Caco-2 (cell line): Measurements from ENCODE around the gene SCN2B. TPM values are rescaled to one million over a fixed set of nuclear protein-coding genes. Genes with fewer than 3 reads are reported as not detected.

ENCODE experiments used
- BruUV-seq: library from RNA; stranded (reverse); fragments of 400-500 nt; replicated peaks from 2 replicates; lab custom pipeline; 2021; lab: Mats Ljungman, UMichigan
- CTCF ChIA-PET: fragments of 300-600 bp; sonication (Branson Sonifier 250); formaldehyde crosslinking; loops from one replicate; lab custom pipeline; 2022; ENCODE audit warnings: antibody characterized with exemption; lab: Charles Lee
- POLR2A ChIA-PET: fragments of 300-600 bp; sonication (Branson Sonifier 250); formaldehyde crosslinking; loops from one replicate; lab custom pipeline; 2022; ENCODE audit warnings: antibody characterized with exemption; lab: Charles Lee
- DNase-seq, 2 experiments: peaks; one replicate each; pipeline versions ENCODE4 v3.0.0 to v3.0.0-alpha.2; 2020 to 2022
- H3K27me3 ChIP-seq: replicated peaks from 2 replicates; pipeline ENCODE4 v1.6.0; 2011; ENCODE audit warnings: low read length; ENCODE audit not compliant: control insufficient read depth, insufficient read depth
- H3K36me3 ChIP-seq: 2 replicates; pipeline ENCODE4 v1.5.1; 2011; ENCODE audit warnings: low read length; ENCODE audit not compliant: control insufficient read depth, insufficient read depth
- H3K4me1 ChIP-seq: fragments of 250-450 bp; sonication (Bioruptor Pico); 2 replicates; pipeline ENCODE4 v1.5.1; 2020; ENCODE audit warnings: mild to moderate bottlenecking
- H3K4me3 ChIP-seq: 2 replicates; pipeline ENCODE4 v1.5.1; 2011; ENCODE audit warnings: low read depth, mild to moderate bottlenecking, control low read depth, low read length
- H3K9me3 ChIP-seq: fragments of 250-450 bp; sonication (Bioruptor Pico); 2 replicates; pipeline ENCODE4 v1.5.1; 2020; ENCODE audit warnings: mild to moderate bottlenecking, moderate library complexity
- H3K27ac Mint-ChIP-seq: one replicate; pipeline ENCODE4 v1.8.0; 2022; ENCODE audit warnings: mixed read lengths; ENCODE audit not compliant: unreplicated experiment
- H3K27me3 Mint-ChIP-seq: one replicate; pipeline ENCODE4 v1.8.0; 2022; ENCODE audit warnings: mixed read lengths; ENCODE audit not compliant: insufficient read depth, unreplicated experiment
- H3K36me3 Mint-ChIP-seq: one replicate; pipeline ENCODE4 v1.8.0; 2022; ENCODE audit warnings: mild to moderate bottlenecking, mixed read lengths; ENCODE audit not compliant: insufficient read depth, unreplicated experiment
- H3K4me1 Mint-ChIP-seq: one replicate; pipeline ENCODE4 v1.8.0; 2022; ENCODE audit warnings: low read depth, mixed read lengths; ENCODE audit not compliant: unreplicated experiment
- H3K4me3 Mint-ChIP-seq: one replicate; pipeline ENCODE4 v1.8.0; 2022; ENCODE audit warnings: mild to moderate bottlenecking, moderate library complexity, mixed read lengths; ENCODE audit not compliant: unreplicated experiment
- H3K9me3 Mint-ChIP-seq: one replicate; pipeline ENCODE4 v1.8.0; 2022; ENCODE audit warnings: mixed read lengths; ENCODE audit not compliant: unreplicated experiment
- CTCF ChIP-seq, 2 experiments: fragments of 200-600 bp in 1 of 2; IDR thresholded peaks; 1 replicate in 1 of 2; 2 replicates in 1 of 2; pipeline versions ENCODE4 v1.5.1 to v1.8.0; 2011 to 2022; ENCODE audit warnings: antibody characterized with exemption in 1 of 2, control low read depth in 1 of 2, inconsistent platforms in 1 of 2, low read depth in 1 of 2, low read length in 1 of 2, mild to moderate bottlenecking in 1 of 2, moderate library complexity in 1 of 2; ENCODE audit not compliant: insufficient read depth in 1 of 2, severe bottlenecking in 1 of 2, unreplicated experiment in 1 of 2
- intact Hi-C: fragments of 100-400 bp; cut with micrococcal nuclease; formaldehyde crosslinking; loops from one replicate; pipeline ENCODE4 v1.10.0; 2022; ENCODE audit not compliant: unreplicated experiment
- total RNA-seq: library from RNA; stranded (reverse); gene quantifications from 2 replicates; pipeline ENCODE4 v1.2.3, GENCODE V29; 2022

SCN2B gene
- total RNA-seq, 1 experiment from 2014 or later, result not detected

- Histone ChIP-seq H3K4me1 (peaks cover 7% of the 10 kb centered on the region), H3K36me3 (no peaks in the 10 kb centered on the region), H3K4me3 (no peak overlapping the region), H3K9me3 (no peaks in the 10 kb centered on the region), H3K27me3 (no peaks in the 10 kb centered on the region; the same call in 1 of the 2 replicates)
- POLR2A ChIA-PET, result no interaction called here
- intact Hi-C loops, result loop anchor here (5.0 to 10.0 kb wide), 2 partner anchors 65 to 513 kb away; partner anchors contain the start of gene TMPRSS4
- Mint-ChIP-seq H3K4me1 (peaks cover 17% of the 10 kb centered on the region), H3K27ac (no peak overlapping the region), H3K4me3 (peak overlapping the region; percentile 46), H3K36me3 (no peaks in the 10 kb centered on the region), H3K9me3 (no peaks in the 10 kb centered on the region), H3K27me3 (peaks cover 12% of the 10 kb centered on the region)
- peak in 1 of 2 experiments; percentile 54 for DNase-seq
- BruUV-seq, result no TSS peak
- CTCF ChIA-PET, result interaction anchor here (0.8 to 5.8 kb wide), 5 partner anchors 14 to 89 kb away, joined by 3 to 36 read pairs (median 4); no protein-coding TSS in a partner anchor
- no peak for TF ChIP-seq CTCF (IDR thresholded peaks at IDR 0.05; ENCODE audit: insufficient read depth in 1 of 2, low read depth in 1 of 2, low read length in 1 of 2, severe bottlenecking in 1 of 2, unreplicated experiment in 1 of 2)
Measured at GRCh38 chr11:118142081-118142480, 34.4 kb downstream of the SCN2B start.

- peaks cover 7% of the 10 kb centered on the region for H3K4me1 ChIP-seq
- no peaks in the 10 kb centered on the region for H3K36me3 Mint-ChIP-seq
- H3K4me3 ChIP-seq, result no peak overlapping the region
- H3K4me1 Mint-ChIP-seq, result peaks cover 17% of the 10 kb centered on the region
- H3K9me3 ChIP-seq, result no peaks in the 10 kb centered on the region
- no peaks in the 10 kb centered on the region for H3K9me3 Mint-ChIP-seq
- peak in 1 of 2 experiments; percentile 17 for DNase-seq
- POLR2A ChIA-PET, result interaction anchor here (0.6 kb wide), 2 partner anchors 48 to 179 kb away, joined by 3 to 4 read pairs; no protein-coding TSS in a partner anchor
- intact Hi-C loops, result no loop called here
- H3K27me3 Mint-ChIP-seq, result peaks cover 14% of the 10 kb centered on the region
- CTCF ChIA-PET, result interaction anchor here (0.7 to 2.1 kb wide), 3 partner anchors 18 to 51 kb away, joined by 3 to 5 read pairs (median 3); no protein-coding TSS in a partner anchor
- BruUV-seq, result no TSS peak
- no peak for TF ChIP-seq CTCF (IDR thresholded peaks at IDR 0.05; ENCODE audit: insufficient read depth in 1 of 2, low read depth in 1 of 2, low read length in 1 of 2, severe bottlenecking in 1 of 2, unreplicated experiment in 1 of 2)
- H3K27me3 ChIP-seq, result no peaks in the 10 kb centered on the region; the same call in 1 of the 2 replicates
- H3K4me3 Mint-ChIP-seq, result no peak overlapping the region
- no peak overlapping the region for H3K27ac Mint-ChIP-seq
- no peaks in the 10 kb centered on the region for H3K36me3 ChIP-seq
Measured at GRCh38 chr11:118139578-118139977, 36.9 kb downstream of the SCN2B start.

- CTCF ChIA-PET, result interaction anchor here (2.1 kb wide), 1 partner anchor 33 kb away, joined by 5 read pairs; no protein-coding TSS in a partner anchor
- no peaks in the 10 kb centered on the region for H3K36me3 Mint-ChIP-seq
- H3K4me1 Mint-ChIP-seq, result peaks cover 17% of the 10 kb centered on the region
- no peaks in the 10 kb centered on the region for H3K9me3 ChIP-seq
- no peaks in the 10 kb centered on the region for H3K36me3 ChIP-seq
- H3K27ac Mint-ChIP-seq, result no peak overlapping the region
- no peak overlapping the region for H3K4me3 Mint-ChIP-seq
- DNase-seq, result peak in 1 of 2 experiments; percentile 36
- POLR2A ChIA-PET, result no interaction called here
- H3K4me1 ChIP-seq, result peaks cover 7% of the 10 kb centered on the region
- no peak overlapping the region for H3K4me3 ChIP-seq
- H3K27me3 Mint-ChIP-seq, result peaks cover 7% of the 10 kb centered on the region
- intact Hi-C loops, result no loop called here
- no peak for TF ChIP-seq CTCF (IDR thresholded peaks at IDR 0.05; ENCODE audit: insufficient read depth in 1 of 2, low read depth in 1 of 2, low read length in 1 of 2, severe bottlenecking in 1 of 2, unreplicated experiment in 1 of 2)
- no TSS peak for BruUV-seq
- H3K9me3 Mint-ChIP-seq, result no peaks in the 10 kb centered on the region
- no peaks in the 10 kb centered on the region; the same call in 1 of the 2 replicates for H3K27me3 ChIP-seq
Measured at GRCh38 chr11:118138839-118139420, 37.5 kb downstream of the SCN2B start.
